Testis (tissue), 2 donors: Measurements from ENCODE around the gene RNF182.

Experiments used
- POLR2A ChIP-seq: fragments of 450-650 bp; IDR thresholded peaks from one replicate; pipeline ENCODE4 v1.6.1; 2017; ENCODE audit warnings: antibody characterized with exemption, mild to moderate bottlenecking, moderate library complexity
- TF ChIP-seq, protein P1 (sequence below), 3 experiments: fragments of 450-650 bp in 2 of 3; fragments of 200-600 bp in 1 of 3; sonication (generic) in 1 of 3; IDR thresholded peaks; one replicate each; pipeline ENCODE4 v1.5.1; 2016 to 2019; ENCODE audit warnings: antibody characterized with exemption in 3 of 3, mild to moderate bottlenecking in 2 of 3, moderate library complexity in 1 of 3

DNA sequence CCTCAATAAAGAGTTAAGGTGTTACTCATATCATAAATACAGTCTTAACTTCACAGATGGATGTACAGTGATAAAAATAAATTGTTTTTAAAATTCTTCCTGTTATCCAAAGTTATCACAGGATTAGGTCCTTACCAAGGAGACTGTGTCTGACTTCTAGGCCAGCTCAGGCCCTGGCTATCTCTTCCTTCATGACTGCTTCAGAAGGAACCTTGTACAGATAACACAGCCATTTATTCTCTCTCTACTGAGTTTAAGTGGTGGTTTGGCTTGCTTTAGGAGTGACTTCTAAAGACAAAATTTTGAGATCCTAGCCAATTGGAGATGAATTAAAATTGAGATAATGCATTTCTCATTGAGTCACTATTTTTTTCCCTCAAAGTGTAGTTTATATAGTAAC is 40.8 kb upstream of the RNF182 start:
- TF ChIP-seq, protein P1, sequence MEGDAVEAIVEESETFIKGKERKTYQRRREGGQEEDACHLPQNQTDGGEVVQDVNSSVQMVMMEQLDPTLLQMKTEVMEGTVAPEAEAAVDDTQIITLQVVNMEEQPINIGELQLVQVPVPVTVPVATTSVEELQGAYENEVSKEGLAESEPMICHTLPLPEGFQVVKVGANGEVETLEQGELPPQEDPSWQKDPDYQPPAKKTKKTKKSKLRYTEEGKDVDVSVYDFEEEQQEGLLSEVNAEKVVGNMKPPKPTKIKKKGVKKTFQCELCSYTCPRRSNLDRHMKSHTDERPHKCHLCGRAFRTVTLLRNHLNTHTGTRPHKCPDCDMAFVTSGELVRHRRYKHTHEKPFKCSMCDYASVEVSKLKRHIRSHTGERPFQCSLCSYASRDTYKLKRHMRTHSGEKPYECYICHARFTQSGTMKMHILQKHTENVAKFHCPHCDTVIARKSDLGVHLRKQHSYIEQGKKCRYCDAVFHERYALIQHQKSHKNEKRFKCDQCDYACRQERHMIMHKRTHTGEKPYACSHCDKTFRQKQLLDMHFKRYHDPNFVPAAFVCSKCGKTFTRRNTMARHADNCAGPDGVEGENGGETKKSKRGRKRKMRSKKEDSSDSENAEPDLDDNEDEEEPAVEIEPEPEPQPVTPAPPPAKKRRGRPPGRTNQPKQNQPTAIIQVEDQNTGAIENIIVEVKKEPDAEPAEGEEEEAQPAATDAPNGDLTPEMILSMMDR (IDR thresholded peaks at IDR 0.05), result no peak
- no peak for TF ChIP-seq POLR2A
